ENCODE results near the gene NAGLU. TPM values are rescaled to one million over a fixed set of nuclear protein-coding genes. Genes with fewer than 3 reads are reported as not detected.

Gene NAGLU
- polyA plus RNA-seq, 2 of the 4 experiments (the other 2 are of a cell fraction): 17.8 to 34.5 TPM

DNA sequence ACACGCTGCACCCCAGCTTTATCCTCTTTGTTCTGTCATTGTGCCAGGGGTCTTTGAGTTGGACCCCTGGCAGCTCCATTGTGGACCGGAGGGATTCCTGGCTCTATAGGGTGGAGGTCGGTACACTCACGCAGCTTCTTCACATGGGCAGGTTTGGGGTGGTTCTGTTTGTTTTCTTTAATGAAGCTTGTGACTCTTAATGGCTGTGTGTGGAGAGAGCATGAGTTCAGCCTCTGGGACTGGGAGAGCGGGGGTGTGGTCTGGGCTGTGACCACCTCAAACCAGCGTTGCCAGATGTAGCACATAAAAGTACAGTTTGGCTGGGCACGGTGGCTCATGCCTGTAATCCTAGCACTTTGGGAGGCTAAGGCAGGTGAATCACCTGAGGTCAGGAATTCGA lies 21.2 kb upstream of the NAGLU start:
- FAIRE-seq (no peak), ATAC-seq (no peak), DNase-seq (ENCODE audit: low read depth in 1 of 2, low spot score in 1 of 2) (no peak)
- WGBS (ENCODE audit: missing lambda C conversion rate): 90% methylated on average over 8 of the region's 8 CpGs
- Histone ChIP-seq H3K4me3 (no peak overlapping the region), H3K4me2 (no peak overlapping the region), H3K27ac (no peak overlapping the region), H3K4me1 (peaks cover 32% of the 10 kb centered on the region), H3K9me3 (no peaks in the 10 kb centered on the region)
- ChIA-PET POLR2A (no interaction called here), CTCF (interaction anchor here (0.8 to 17.8 kb wide), 11 partner anchors 9 to 196 kb away, joined by 3 to 364 read pairs (median 7); partner anchors contain the start of genes CAVIN1 and STAT3)
- TF ChIP-seq, protein P1, sequence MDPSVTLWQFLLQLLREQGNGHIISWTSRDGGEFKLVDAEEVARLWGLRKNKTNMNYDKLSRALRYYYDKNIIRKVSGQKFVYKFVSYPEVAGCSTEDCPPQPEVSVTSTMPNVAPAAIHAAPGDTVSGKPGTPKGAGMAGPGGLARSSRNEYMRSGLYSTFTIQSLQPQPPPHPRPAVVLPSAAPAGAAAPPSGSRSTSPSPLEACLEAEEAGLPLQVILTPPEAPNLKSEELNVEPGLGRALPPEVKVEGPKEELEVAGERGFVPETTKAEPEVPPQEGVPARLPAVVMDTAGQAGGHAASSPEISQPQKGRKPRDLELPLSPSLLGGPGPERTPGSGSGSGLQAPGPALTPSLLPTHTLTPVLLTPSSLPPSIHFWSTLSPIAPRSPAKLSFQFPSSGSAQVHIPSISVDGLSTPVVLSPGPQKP (IDR thresholded peaks at IDR 0.05; ENCODE audit: low read depth, low read length): no peak
- TF ChIP-seq, protein P2, sequence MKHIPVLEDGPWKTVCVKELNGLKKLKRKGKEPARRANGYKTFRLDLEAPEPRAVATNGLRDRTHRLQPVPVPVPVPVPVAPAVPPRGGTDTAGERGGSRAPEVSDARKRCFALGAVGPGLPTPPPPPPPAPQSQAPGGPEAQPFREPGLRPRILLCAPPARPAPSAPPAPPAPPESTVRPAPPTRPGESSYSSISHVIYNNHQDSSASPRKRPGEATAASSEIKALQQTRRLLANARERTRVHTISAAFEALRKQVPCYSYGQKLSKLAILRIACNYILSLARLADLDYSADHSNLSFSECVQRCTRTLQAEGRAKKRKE (CRISPR knock-in tag; IDR thresholded peaks at IDR 0.05; ENCODE audit: low read depth): no peak
- TF ChIP-seq, protein P3, sequence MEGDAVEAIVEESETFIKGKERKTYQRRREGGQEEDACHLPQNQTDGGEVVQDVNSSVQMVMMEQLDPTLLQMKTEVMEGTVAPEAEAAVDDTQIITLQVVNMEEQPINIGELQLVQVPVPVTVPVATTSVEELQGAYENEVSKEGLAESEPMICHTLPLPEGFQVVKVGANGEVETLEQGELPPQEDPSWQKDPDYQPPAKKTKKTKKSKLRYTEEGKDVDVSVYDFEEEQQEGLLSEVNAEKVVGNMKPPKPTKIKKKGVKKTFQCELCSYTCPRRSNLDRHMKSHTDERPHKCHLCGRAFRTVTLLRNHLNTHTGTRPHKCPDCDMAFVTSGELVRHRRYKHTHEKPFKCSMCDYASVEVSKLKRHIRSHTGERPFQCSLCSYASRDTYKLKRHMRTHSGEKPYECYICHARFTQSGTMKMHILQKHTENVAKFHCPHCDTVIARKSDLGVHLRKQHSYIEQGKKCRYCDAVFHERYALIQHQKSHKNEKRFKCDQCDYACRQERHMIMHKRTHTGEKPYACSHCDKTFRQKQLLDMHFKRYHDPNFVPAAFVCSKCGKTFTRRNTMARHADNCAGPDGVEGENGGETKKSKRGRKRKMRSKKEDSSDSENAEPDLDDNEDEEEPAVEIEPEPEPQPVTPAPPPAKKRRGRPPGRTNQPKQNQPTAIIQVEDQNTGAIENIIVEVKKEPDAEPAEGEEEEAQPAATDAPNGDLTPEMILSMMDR (IDR thresholded peaks at IDR 0.05): no peak
- TF ChIP-seq PHF8 (IDR thresholded peaks at IDR 0.05; ENCODE audit: borderline replicate concordance, low read depth): no peak

DNA sequence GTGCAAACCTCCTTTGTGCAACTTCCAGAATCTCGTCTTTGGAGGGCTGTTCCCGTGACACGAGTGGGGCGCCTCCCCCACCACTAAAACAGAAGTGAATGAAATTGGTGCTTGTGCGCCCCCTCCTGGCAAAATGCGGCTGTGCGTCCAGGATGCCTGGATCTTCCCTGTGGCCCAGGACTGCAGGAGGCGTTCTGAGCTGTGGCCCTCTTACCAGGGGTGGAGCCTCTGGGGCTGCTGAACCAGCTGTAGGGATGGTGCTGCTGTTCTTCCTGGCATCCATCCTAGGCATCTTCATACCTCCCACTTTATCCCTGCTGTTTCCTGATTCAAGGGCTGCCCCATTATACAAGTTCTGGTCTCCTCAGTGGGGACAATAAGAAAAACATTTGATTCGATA lies 18.5 kb upstream of the NAGLU start:
- DNase-seq (ENCODE audit: low read depth in 1 of 2, low spot score in 1 of 2) (peak; percentile 92 to 100), ATAC-seq (peak; percentile 73 to 85), FAIRE-seq (peak; percentile 59)
- POLR2A ChIA-PET: interaction anchor here (0.5 to 4.5 kb wide), 6 partner anchors 10 to 188 kb away, joined by 3 to 66 read pairs (median 3); partner anchors contain the start of genes CAVIN1 and STAT3
- H3K27ac ChIP-seq: peak overlapping the region; percentile 95 to 98
- WGBS (ENCODE audit: missing lambda C conversion rate): 9% methylated on average over 9 of the region's 9 CpGs
- no peaks in the 10 kb centered on the region for H3K9me3 ChIP-seq
- CTCF ChIA-PET: interaction anchor here (0.5 to 17.8 kb wide), 52 partner anchors 10 to 459 kb away, joined by 3 to 364 read pairs (median 6); partner anchors contain the start of genes CAVIN1, NAGLU and PSMC3IP
- peak overlapping the region; percentile 83 for H3K4me2 ChIP-seq
- no peak overlapping the region for H3K4me3 ChIP-seq
- H3K4me1 ChIP-seq: peaks cover 59% of the 10 kb centered on the region
- TF ChIP-seq MAZ (IDR thresholded peaks at IDR 0.05; ENCODE audit: borderline replicate concordance, low read depth, low read length): no peak; the same call in 1 of the 2 replicates
- TF ChIP-seq, protein P4, sequence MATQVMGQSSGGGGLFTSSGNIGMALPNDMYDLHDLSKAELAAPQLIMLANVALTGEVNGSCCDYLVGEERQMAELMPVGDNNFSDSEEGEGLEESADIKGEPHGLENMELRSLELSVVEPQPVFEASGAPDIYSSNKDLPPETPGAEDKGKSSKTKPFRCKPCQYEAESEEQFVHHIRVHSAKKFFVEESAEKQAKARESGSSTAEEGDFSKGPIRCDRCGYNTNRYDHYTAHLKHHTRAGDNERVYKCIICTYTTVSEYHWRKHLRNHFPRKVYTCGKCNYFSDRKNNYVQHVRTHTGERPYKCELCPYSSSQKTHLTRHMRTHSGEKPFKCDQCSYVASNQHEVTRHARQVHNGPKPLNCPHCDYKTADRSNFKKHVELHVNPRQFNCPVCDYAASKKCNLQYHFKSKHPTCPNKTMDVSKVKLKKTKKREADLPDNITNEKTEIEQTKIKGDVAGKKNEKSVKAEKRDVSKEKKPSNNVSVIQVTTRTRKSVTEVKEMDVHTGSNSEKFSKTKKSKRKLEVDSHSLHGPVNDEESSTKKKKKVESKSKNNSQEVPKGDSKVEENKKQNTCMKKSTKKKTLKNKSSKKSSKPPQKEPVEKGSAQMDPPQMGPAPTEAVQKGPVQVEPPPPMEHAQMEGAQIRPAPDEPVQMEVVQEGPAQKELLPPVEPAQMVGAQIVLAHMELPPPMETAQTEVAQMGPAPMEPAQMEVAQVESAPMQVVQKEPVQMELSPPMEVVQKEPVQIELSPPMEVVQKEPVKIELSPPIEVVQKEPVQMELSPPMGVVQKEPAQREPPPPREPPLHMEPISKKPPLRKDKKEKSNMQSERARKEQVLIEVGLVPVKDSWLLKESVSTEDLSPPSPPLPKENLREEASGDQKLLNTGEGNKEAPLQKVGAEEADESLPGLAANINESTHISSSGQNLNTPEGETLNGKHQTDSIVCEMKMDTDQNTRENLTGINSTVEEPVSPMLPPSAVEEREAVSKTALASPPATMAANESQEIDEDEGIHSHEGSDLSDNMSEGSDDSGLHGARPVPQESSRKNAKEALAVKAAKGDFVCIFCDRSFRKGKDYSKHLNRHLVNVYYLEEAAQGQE (IDR thresholded peaks at IDR 0.05): no peak
- TF ChIP-seq HOXB5 (CRISPR knock-in tag; IDR thresholded peaks at IDR 0.05): no peak
- 0 out of 5 replicates have a peak, but pooled peaks of 1 of the 2 experiments have one; percentile 28 for TF ChIP-seq JUN (IDR thresholded peaks at IDR 0.05)
- TF ChIP-seq, protein P5, sequence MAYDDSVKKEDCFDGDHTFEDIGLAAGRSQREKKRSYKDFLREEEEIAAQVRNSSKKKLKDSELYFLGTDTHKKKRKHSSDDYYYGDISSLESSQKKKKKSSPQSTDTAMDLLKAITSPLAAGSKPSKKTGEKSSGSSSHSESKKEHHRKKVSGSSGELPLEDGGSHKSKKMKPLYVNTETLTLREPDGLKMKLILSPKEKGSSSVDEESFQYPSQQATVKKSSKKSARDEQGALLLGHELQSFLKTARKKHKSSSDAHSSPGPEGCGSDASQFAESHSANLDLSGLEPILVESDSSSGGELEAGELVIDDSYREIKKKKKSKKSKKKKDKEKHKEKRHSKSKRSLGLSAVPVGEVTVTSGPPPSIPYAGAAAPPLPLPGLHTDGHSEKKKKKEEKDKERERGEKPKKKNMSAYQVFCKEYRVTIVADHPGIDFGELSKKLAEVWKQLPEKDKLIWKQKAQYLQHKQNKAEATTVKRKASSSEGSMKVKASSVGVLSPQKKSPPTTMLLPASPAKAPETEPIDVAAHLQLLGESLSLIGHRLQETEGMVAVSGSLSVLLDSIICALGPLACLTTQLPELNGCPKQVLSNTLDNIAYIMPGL (CRISPR knock-in tag; IDR thresholded peaks at IDR 0.05; ENCODE audit: borderline replicate concordance): no peak
- TF ChIP-seq, protein P6, sequence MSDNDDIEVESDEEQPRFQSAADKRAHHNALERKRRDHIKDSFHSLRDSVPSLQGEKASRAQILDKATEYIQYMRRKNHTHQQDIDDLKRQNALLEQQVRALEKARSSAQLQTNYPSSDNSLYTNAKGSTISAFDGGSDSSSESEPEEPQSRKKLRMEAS (IDR thresholded peaks at IDR 0.05): peak; percentile 76; the same call in 1 of the 2 replicates
- no peak for TF ChIP-seq CBX2 (IDR thresholded peaks at IDR 0.05; ENCODE audit: borderline replicate concordance, low read depth)
- no peak for TF ChIP-seq HOXA7 (CRISPR knock-in tag; IDR thresholded peaks at IDR 0.05)
- no peak for TF ChIP-seq FOXS1 (CRISPR knock-in tag; IDR thresholded peaks at IDR 0.05)
- TF ChIP-seq, protein P7, sequence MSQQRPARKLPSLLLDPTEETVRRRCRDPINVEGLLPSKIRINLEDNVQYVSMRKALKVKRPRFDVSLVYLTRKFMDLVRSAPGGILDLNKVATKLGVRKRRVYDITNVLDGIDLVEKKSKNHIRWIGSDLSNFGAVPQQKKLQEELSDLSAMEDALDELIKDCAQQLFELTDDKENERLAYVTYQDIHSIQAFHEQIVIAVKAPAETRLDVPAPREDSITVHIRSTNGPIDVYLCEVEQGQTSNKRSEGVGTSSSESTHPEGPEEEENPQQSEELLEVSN (IDR thresholded peaks at IDR 0.05; ENCODE audit: borderline replicate concordance, low read depth): no peak
- TF ChIP-seq, protein P8, sequence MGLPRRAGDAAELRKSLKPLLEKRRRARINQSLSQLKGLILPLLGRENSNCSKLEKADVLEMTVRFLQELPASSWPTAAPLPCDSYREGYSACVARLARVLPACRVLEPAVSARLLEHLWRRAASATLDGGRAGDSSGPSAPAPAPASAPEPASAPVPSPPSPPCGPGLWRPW (IDR thresholded peaks at IDR 0.05): no peak
- TF ChIP-seq CHD4 (IDR thresholded peaks at IDR 0.05; ENCODE audit: borderline replicate concordance): no peak
- no peak for TF ChIP-seq NFE2L2 (conservative IDR thresholded peaks at IDR 0.05; ENCODE audit: low read length)
- no peak for TF ChIP-seq HEYL (CRISPR knock-in tag; IDR thresholded peaks at IDR 0.05)
- TF ChIP-seq, protein P1 (IDR thresholded peaks at IDR 0.05; ENCODE audit: low read depth, low read length): no peak
- TF ChIP-seq HDAC2 (IDR thresholded peaks at IDR 0.05): no peak
- no peak for TF ChIP-seq FOSL2 (IDR thresholded peaks at IDR 0.05)
- TF ChIP-seq FOSL2 (CRISPR knock-in tag; IDR thresholded peaks at IDR 0.05): no peak; the same call in 1 of the 2 replicates

Measured in A549 (cell line).